IPS-18c (cell line): ENCODE data around the gene TNFRSF11A.

Experiments used
- H3K4me3 ChIP-seq: 2 replicates; pipeline ENCODE4 v1.7.0; 2013; ENCODE audit warnings: low read depth, mild to moderate bottlenecking, low read length, moderate library complexity; ENCODE audit not compliant: insufficient read depth
- H3K9me3 ChIP-seq: one replicate; pipeline ENCODE4 v1.6.1; 2013; ENCODE audit warnings: mild to moderate bottlenecking, low read length, moderate library complexity; ENCODE audit not compliant: control insufficient read depth, insufficient read depth

The TNFRSF11A gene

DNA sequence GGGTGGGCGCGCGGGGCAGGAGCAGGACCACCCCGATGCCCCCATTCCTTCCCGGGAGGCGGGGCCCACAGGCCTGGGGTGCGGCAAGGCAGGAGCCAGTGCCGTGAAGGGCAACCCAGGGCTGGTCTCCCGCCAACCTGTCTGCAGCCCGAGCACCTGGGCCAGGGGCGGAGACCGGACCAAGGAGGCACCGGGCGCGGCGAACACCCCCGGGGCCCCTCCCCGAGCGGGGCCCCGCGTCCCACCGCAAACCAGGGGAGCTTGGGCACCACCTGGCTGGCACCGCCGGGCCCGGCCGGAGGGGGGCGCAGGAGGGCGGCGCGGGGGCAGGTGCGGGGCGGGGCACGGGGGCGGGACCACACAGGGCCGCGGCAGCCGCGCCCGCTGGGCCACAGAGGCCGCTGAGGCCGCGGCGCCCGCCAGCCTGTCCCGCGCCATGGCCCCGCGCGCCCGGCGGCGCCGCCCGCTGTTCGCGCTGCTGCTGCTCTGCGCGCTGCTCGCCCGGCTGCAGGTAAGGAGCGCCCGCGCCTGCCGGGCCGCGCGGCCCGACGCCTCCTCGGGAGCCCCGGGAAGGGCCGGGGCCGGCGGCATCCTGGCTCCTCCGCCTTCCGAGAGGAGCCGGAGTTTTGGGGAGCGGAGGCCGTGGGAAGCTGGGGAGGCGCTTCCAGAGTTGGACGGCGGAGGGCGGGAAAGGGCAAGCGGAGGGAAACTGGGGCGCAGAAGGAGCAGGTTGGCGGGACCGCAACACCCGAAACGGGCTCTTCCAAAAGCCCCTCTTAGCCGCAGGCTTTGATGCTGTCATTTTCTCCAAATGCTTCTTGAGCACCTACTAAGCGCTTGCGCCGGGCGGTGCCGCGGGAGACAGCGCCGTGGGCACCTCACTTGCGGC is at the start of gene TNFRSF11A:
Gene TNFRSF11A, plus strand, starts transcription at position 394 of the 889 bp plus-strand sequence. Its CDS starts 43 bp downstream, at position 437.
- Histone ChIP-seq H3K4me3 (peak within 1 kb of the TSS; percentile 70), H3K9me3 (no peaks in the 10 kb centered on the region)

DNA sequence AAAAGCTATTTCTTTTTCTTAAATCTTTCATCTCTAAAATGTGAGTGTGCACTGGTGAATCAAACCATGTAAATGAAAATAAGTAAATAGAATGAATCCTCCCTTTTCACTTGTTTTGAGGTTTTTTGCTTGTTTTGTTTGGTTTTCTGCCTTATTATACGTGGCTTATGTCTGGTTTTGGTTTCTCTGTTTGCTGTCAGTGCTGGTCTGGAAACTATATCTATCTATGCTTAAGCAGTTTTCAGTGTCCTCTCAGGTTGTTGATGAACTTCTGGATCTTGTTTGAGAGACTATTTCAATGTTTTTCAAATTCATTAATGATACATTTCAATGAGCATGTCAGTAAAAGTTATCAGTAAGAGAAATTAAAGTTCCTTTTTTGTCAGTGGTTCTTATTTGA is 48.1 kb upstream of the TNFRSF11A start:
- H3K9me3 ChIP-seq: no peaks in the 10 kb centered on the region
- H3K4me3 ChIP-seq: no peak overlapping the region

- Histone ChIP-seq H3K4me3 (no peak overlapping the region), H3K9me3 (no peaks in the 10 kb centered on the region)
Measured at GRCh38 chr18:62279561-62279960, 45.5 kb upstream of the TNFRSF11A start.

- H3K9me3 ChIP-seq: no peaks in the 10 kb centered on the region
- H3K4me3 ChIP-seq: no peak overlapping the region
Measured at GRCh38 chr18:62280058-62280457, 45.1 kb upstream of the TNFRSF11A start.

- no peaks in the 10 kb centered on the region for H3K9me3 ChIP-seq
- no peak overlapping the region for H3K4me3 ChIP-seq
Measured at GRCh38 chr18:62280786-62281185, 44.3 kb upstream of the TNFRSF11A start.

- H3K9me3 ChIP-seq: no peaks in the 10 kb centered on the region
- no peak overlapping the region for H3K4me3 ChIP-seq
Measured at GRCh38 chr18:62281684-62282083, 43.4 kb upstream of the TNFRSF11A start.

DNA sequence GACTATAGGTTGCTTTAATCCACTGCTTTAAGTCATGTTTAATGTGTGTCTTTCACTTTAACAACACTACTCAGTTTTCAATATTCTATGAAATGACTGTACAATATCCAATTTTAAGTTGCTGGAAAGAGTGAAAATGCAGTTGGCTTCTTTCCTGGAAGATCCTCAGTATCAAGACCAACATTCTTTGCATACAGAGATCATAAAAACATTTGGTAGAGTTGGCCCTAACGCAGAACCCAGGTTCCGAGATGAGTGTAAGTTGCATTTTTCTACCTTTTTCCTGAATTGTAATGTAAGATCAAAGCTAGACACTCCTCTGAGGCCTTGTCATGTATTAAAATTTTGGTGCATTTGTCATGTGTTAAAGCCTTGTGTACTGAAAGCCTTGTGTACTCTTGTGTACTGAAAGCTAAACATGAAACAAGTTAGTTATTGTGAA is 42.9 kb upstream of the TNFRSF11A start:
- Histone ChIP-seq H3K9me3 (no peaks in the 10 kb centered on the region), H3K4me3 (no peak overlapping the region)

- no peaks in the 10 kb centered on the region for H3K9me3 ChIP-seq
- H3K4me3 ChIP-seq: no peak overlapping the region
Measured at GRCh38 chr18:62284637-62285036, 40.5 kb upstream of the TNFRSF11A start.

- Histone ChIP-seq H3K4me3 (no peak overlapping the region), H3K9me3 (no peaks in the 10 kb centered on the region)
Measured at GRCh38 chr18:62285281-62285680, 39.8 kb upstream of the TNFRSF11A start.

- Histone ChIP-seq H3K9me3 (no peaks in the 10 kb centered on the region), H3K4me3 (no peak overlapping the region)
Measured at GRCh38 chr18:62287781-62288664, 37.1 kb upstream of the TNFRSF11A start.

DNA sequence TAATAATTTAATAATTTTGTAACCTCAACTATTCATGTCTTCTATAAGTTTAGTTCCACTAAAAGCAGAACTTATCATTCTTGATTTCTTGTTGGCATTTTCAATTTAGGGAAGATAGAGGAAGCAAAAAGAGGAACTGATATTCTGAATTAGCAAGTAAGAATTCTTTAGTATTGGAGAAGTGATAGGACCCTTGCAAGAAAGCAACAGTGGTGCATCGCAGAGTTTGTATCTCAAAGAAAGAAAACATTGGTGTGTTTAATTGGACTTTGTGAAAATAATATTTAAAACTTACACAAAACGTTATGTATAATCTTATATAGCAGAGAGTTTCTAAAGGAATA is 36.5 kb upstream of the TNFRSF11A start:
- Histone ChIP-seq H3K9me3 (no peaks in the 10 kb centered on the region), H3K4me3 (no peak overlapping the region)

DNA sequence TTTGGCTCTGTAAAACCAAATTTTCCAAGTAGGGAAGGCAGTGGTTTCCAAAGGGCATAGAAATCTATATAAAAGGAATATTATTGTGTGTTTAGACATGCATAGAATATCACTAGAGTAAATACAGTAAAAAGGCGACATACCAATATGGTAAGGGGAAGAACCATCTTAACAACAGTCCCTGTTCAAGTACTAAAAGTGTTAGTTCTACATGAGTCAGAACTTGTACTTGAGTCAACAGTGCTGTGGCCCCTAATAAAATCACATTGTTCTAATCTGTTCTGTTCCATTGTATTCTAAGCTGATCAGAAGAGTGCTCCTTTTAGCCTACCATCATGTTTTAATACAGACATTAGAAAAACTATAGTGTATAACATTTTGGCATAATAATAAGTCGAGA is 36.1 kb upstream of the TNFRSF11A start:
- Histone ChIP-seq H3K4me3 (no peak overlapping the region), H3K9me3 (no peaks in the 10 kb centered on the region)

DNA sequence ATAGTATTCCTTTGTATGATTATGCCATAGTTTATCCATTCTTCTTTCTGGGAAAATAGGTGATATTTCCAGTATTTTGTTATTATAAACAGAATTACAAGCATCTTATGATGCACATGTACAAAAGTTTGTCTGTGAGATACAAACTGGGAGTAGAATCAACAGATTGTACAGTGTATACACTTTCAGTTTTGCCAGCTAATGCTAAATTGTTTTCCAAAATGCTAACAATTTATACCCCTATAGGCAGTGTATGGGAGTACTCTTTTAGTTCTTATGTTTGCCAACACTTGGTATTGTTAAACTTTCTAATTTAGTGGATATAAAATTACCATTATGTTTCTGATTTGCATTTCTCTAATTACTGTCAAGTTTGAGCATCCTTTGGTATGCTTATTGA is 31.0 kb upstream of the TNFRSF11A start:
- Histone ChIP-seq H3K4me3 (no peak overlapping the region), H3K9me3 (no peaks in the 10 kb centered on the region)

GRCh38 chr18:62300359-62300963 is 24.6 kb upstream of the TNFRSF11A start:
- Histone ChIP-seq H3K9me3 (no peaks in the 10 kb centered on the region), H3K4me3 (no peak overlapping the region)

- Histone ChIP-seq H3K9me3 (no peaks in the 10 kb centered on the region), H3K4me3 (no peak overlapping the region)
Measured at GRCh38 chr18:62301322-62301721, 23.8 kb upstream of the TNFRSF11A start.

GRCh38 chr18:62312851-62313250 is 12.3 kb upstream of the TNFRSF11A start:
- Histone ChIP-seq H3K4me3 (no peak overlapping the region), H3K9me3 (no peaks in the 10 kb centered on the region)

DNA sequence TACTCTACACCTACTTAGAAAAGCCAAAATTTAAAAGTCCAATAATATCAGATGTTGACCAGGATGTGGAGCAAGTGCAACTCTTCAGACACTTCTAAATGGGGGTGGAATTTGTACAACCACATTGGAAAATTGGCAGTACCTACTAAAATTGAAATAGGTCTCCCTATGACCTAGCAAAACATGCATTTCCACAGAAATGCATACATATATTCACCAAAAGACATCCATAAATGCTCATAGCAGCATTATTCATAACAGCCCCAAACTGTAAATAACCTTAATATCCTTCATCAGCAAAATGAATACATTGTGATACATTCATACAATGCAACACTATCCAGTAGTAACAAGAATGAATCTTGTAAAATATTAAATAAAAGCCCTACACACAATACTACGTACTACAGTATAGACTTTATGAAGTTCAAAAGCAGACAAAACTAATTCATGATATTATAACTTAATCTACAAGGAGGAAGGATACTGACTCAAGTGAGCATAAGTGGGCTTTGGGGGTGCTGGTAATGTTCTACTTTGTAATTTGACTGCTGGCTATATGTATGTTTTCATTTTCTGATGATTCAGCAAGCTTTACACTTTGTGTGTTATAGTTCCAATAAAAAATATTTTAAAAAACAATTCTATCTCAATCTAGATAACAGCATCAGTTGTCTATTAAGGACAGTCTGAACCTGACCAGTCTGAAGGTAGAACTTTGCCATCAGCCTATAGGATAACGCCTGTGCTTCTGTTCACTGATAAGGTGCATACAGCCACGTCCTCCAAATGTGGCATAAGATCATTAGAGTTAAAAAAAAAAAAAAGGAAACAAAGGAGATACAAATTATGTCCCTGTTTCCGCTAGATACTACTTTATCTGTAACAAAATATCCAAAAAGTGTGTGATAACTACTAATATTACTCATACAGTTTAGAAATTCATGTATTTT is 6.6 kb upstream of the TNFRSF11A start:
- Histone ChIP-seq H3K4me3 (no peak overlapping the region), H3K9me3 (no peaks in the 10 kb centered on the region)
